ENCODE measurements around the gene SMTNL2. TPM values are rescaled to one million over a fixed set of nuclear protein-coding genes. Genes with fewer than 3 reads are reported as not detected.

SMTNL2 gene
- total RNA-seq, 4 donors from 2014 or later, result 5.7 to 12.0 (median 6.8) TPM; not detected in 1

- no peak for DNase-seq
- no peak overlapping the region for H3K27ac ChIP-seq
- intact Hi-C loops (cut with DNase I; ENCODE audit: low total_unique reads), result no loop called here
- H3K36me3 ChIP-seq, result no peaks in the 10 kb centered on the region
- no peaks in the 10 kb centered on the region for H3K27me3 ChIP-seq
- no peaks in the 10 kb centered on the region for H3K9me3 ChIP-seq
- no peaks in the 10 kb centered on the region for H3K4me1 ChIP-seq
- no peak for TF ChIP-seq CTCF (IDR thresholded peaks at IDR 0.05)
- TF ChIP-seq POLR2A (IDR thresholded peaks at IDR 0.05), result no peak
- H3K4me3 ChIP-seq, result no peak overlapping the region
These were observed 38.9 kb upstream of the SMTNL2 start for GRCh38 chr17:4545217-4545951.

GRCh38 chr17:4547118-4547906 is 37.0 kb upstream of the SMTNL2 start:
- no peaks in the 10 kb centered on the region for H3K27me3 ChIP-seq
- no peak overlapping the region for H3K4me3 ChIP-seq
- H3K4me1 ChIP-seq, result no peaks in the 10 kb centered on the region
- no peak overlapping the region for H3K27ac ChIP-seq
- H3K36me3 ChIP-seq, result no peaks in the 10 kb centered on the region
- TF ChIP-seq CTCF (IDR thresholded peaks at IDR 0.05) (no peak), POLR2A (IDR thresholded peaks at IDR 0.05) (no peak)
- H3K9me3 ChIP-seq, result no peaks in the 10 kb centered on the region
- DNase-seq, result no peak
- intact Hi-C loops (cut with DNase I; ENCODE audit: low total_unique reads), result no loop called here

GRCh38 chr17:4548061-4548461 is 36.3 kb upstream of the SMTNL2 start:
- no peak for DNase-seq
- Histone ChIP-seq H3K9me3 (no peaks in the 10 kb centered on the region), H3K4me3 (no peak overlapping the region), H3K27ac (no peak overlapping the region), H3K4me1 (no peaks in the 10 kb centered on the region), H3K36me3 (no peaks in the 10 kb centered on the region), H3K27me3 (no peaks in the 10 kb centered on the region)
- TF ChIP-seq CTCF (IDR thresholded peaks at IDR 0.05), result no peak
- no peak for TF ChIP-seq POLR2A (IDR thresholded peaks at IDR 0.05)
- intact Hi-C loops (cut with DNase I; ENCODE audit: low total_unique reads), result no loop called here

- no peak for TF ChIP-seq POLR2A (IDR thresholded peaks at IDR 0.05)
- no peak for TF ChIP-seq CTCF (IDR thresholded peaks at IDR 0.05)
- no peaks in the 10 kb centered on the region for H3K27me3 ChIP-seq
- intact Hi-C loops (cut with DNase I; ENCODE audit: low total_unique reads), result no loop called here
- H3K4me1 ChIP-seq, result no peaks in the 10 kb centered on the region
- DNase-seq, result no peak
- no peaks in the 10 kb centered on the region for H3K9me3 ChIP-seq
- H3K27ac ChIP-seq, result no peak overlapping the region
- no peaks in the 10 kb centered on the region for H3K36me3 ChIP-seq
- H3K4me3 ChIP-seq, result no peak overlapping the region
These were observed 35.4 kb upstream of the SMTNL2 start for GRCh38 chr17:4548721-4549531.
